Activated CD4-positive, alpha-beta T cell treated with anti-CD3 and anti-CD28 coated beads, Interleukin-2, amount 10 ng/mL, durations not matched to agents 24 days and 14 days (primary cell): Measurements from ENCODE around the gene PDE3A. TPM values are rescaled to one million over a fixed set of nuclear protein-coding genes. Genes with fewer than 3 reads are reported as not detected.
"Not testable (repeated sequence)": the region's sequence is repeated elsewhere in the genome, so short reads cannot be mapped to it uniquely, and the experiment has no call there.

Experiments used
- DNase-seq: peaks from one replicate; pipeline ENCODE4 v3.0.0; 2022
- H3K27ac Mint-ChIP-seq: one replicate; pipeline ENCODE4 v1.8.0; 2022; ENCODE audit warnings: mild to moderate bottlenecking, mixed read lengths
- H3K27me3 Mint-ChIP-seq: one replicate; pipeline ENCODE4 v1.8.0; 2022; ENCODE audit warnings: mixed read lengths
- H3K36me3 Mint-ChIP-seq: one replicate; pipeline ENCODE4 v1.8.0; 2022; ENCODE audit warnings: low read depth, mild to moderate bottlenecking, mixed read lengths
- H3K4me1 Mint-ChIP-seq: one replicate; pipeline ENCODE4 v1.8.0; 2021; ENCODE audit warnings: mixed read lengths
- H3K4me3 Mint-ChIP-seq: one replicate; pipeline ENCODE4 v1.8.0; 2022; ENCODE audit warnings: mild to moderate bottlenecking, moderate library complexity, mixed read lengths
- H3K9me3 Mint-ChIP-seq: one replicate; pipeline ENCODE4 v1.8.0; 2021; ENCODE audit warnings: mixed read lengths
- intact Hi-C: fragments of 100-400 bp; cut with micrococcal nuclease; formaldehyde crosslinking; loops from one replicate; pipeline ENCODE4 v1.15.1; 2023
- total RNA-seq: library from RNA; stranded (reverse); gene quantifications from 2 replicates; pipeline ENCODE4 v1.2.3, GENCODE V29; 2022

PDE3A gene
- total RNA-seq, 1 donor from 2014 or later, result not detected

DNA sequence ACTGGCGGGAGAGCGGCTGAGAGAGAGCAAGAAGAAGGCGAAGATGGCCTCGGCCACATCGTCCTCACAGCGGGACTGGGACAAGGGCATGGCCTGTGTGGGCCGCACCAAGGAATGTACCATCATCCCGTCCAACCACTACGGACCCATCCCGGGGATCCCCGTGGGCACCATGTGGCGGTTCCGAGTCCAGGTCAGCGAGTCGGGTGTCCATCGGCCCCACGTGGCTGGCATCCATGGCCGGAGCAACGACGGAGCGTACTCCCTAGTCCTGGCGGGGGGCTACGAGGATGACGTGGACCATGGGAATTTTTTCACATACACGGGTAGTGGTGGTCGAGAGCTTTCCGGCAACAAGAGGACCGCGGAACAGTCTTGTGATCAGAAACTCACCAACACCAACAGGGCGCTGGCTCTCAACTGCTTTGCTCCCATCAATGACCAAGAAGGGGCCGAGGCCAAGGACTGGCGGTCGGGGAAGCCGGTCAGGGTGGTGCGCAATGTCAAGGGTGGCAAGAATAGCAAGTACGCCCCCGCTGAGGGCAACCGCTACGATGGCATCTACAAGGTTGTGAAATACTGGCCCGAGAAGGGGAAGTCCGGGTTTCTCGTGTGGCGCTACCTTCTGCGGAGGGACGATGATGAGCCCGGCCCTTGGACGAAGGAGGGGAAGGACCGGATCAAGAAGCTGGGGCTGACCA is 183.6 kb downstream of the PDE3A start:
- not testable (repeated sequence) for DNase-seq, H3K9me3 Mint-ChIP-seq

DNA sequence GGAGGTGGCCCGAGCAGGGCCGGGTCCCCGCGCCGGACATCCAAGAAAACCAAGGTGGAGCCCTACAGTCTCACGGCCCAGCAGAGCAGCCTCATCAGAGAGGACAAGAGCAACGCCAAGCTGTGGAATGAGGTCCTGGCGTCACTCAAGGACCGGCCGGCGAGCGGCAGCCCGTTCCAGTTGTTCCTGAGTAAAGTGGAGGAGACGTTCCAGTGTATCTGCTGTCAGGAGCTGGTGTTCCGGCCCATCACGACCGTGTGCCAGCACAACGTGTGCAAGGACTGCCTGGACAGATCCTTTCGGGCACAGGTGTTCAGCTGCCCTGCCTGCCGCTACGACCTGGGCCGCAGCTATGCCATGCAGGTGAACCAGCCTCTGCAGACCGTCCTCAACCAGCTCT is 184.2 kb downstream of the PDE3A start:
- H3K36me3 Mint-ChIP-seq, intact Hi-C loops, H3K9me3 Mint-ChIP-seq, H3K4me3 Mint-ChIP-seq, DNase-seq, H3K4me1 Mint-ChIP-seq, H3K27ac Mint-ChIP-seq, H3K27me3 Mint-ChIP-seq: not testable (repeated sequence)

More for the DNA sequence above, 183.6 kb downstream of the PDE3A start:
- intact Hi-C loops, H3K27ac Mint-ChIP-seq, H3K4me3 Mint-ChIP-seq, H3K4me1 Mint-ChIP-seq, H3K36me3 Mint-ChIP-seq, H3K27me3 Mint-ChIP-seq: not testable (repeated sequence)

DNA sequence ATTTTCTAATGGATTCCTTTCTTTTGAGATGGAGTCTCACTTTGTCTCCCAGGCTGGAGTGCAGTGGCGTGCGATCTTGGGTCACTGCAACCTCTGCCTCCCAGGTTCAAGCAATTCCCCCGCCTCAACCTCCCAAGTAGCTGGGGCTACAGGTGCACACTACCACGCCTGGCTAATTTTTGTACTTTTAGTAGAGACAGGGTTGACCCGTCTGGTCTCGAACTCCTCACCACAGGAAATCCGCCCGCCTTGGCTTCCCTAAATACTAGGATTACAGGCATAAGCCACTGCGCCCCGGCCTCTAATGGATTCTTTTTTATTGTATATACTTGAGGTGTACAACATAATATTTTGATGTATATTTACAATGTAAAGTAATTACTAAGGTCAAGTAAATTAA is 186.7 kb downstream of the PDE3A start:
- Mint-ChIP-seq H3K27ac (no peak overlapping the region), H3K4me1 (no peaks in the 10 kb centered on the region), H3K9me3 (no peaks in the 10 kb centered on the region), H3K4me3 (no peak overlapping the region), H3K36me3 (no peaks in the 10 kb centered on the region), H3K27me3 (no peaks in the 10 kb centered on the region)
- no peak for DNase-seq
- intact Hi-C loops, result no loop called here

DNA sequence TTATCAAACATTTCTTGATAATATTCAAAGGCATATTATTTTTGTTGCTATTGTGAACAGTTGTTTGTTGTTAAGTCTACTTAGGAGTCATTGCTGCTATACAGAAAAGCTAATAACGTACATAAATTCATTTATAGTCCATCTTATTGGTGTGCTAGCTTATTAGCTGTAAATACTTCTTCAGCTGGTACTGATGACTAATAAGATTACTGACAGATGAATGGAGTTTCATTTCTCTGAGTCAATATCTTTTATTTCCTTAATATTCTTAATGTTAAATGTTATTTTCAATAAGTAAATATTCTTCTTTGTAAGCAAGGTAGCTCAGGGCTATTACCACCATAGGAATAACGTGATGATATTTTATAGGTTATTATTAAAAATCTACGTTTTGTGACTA is 187.4 kb downstream of the PDE3A start:
- Mint-ChIP-seq H3K9me3 (no peaks in the 10 kb centered on the region), H3K4me3 (no peak overlapping the region), H3K27me3 (no peaks in the 10 kb centered on the region), H3K36me3 (no peaks in the 10 kb centered on the region), H3K4me1 (no peaks in the 10 kb centered on the region), H3K27ac (no peak overlapping the region)
- no peak for DNase-seq
- intact Hi-C loops, result no loop called here

DNA sequence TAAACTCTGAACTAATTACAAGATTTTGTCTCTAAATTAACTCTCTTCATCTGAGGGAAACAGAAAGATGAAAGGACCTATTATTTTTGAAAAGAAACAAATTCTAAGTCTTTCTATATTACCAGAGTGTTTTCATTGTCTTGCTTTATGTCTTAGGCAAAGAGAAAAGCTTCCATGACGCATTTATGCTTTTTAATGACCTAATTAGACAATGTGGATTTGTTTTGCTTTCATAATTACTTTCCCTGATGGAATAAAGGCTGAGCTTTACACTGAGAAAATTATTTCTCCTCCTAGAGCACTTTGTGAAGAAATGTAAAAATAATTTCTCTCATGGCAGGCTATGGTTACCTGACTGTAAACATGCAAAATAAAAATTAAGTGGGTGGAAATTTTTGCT is 188.8 kb downstream of the PDE3A start:
- Mint-ChIP-seq H3K36me3 (no peaks in the 10 kb centered on the region), H3K27me3 (no peaks in the 10 kb centered on the region), H3K4me3 (no peak overlapping the region), H3K9me3 (no peaks in the 10 kb centered on the region), H3K4me1 (no peaks in the 10 kb centered on the region), H3K27ac (no peak overlapping the region)
- DNase-seq, result no peak
- intact Hi-C loops, result no loop called here

DNA sequence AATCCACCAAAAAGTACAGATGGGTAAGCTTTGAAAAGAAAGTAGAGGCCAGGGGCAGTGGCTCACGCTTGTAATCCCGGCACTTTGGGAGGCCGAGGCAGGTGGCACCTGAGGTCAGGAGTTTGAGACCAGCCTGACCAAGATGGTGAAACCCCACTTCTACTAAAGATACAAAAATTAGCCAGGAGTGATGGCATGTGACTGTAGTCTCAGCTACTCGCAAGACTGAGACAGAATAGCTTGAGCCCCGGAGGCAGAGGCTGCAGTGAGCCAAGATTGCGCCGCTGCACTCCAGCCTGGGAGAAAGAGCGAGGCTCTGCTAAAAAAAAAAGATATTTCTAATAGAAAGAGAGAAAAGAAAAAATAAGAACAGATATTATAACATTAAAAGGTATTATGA is 192.6 kb downstream of the PDE3A start:
- H3K27ac Mint-ChIP-seq, result no peak overlapping the region
- no peaks in the 10 kb centered on the region for H3K4me1 Mint-ChIP-seq
- no peaks in the 10 kb centered on the region for H3K27me3 Mint-ChIP-seq
- no peak overlapping the region for H3K4me3 Mint-ChIP-seq
- no peaks in the 10 kb centered on the region for H3K36me3 Mint-ChIP-seq
- DNase-seq, result no peak
- no peaks in the 10 kb centered on the region for H3K9me3 Mint-ChIP-seq
- intact Hi-C loops, result no loop called here

DNA sequence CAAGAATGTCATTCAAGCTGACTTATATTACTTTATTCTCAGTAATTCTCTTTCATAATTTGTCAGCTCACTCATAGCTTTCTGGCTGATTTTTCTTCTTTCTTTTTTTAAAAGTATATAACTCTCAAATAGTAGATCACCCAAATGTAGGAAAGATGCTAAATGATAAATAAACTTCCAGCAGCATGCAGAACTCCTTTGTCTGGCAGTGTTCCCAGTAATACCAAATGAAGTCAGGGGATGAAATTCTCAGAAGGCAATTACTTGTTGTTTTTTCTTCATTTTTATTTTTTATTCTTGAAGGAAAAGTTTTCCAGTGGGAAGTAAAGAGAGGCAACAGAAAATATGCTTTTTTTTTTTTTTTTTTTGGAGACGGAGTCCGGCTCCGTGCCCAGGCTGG is 193.5 kb downstream of the PDE3A start:
- no peak overlapping the region for H3K27ac Mint-ChIP-seq
- no peaks in the 10 kb centered on the region for H3K4me1 Mint-ChIP-seq
- no peaks in the 10 kb centered on the region for H3K36me3 Mint-ChIP-seq
- intact Hi-C loops, result no loop called here
- H3K4me3 Mint-ChIP-seq, result no peak overlapping the region
- H3K9me3 Mint-ChIP-seq, result no peaks in the 10 kb centered on the region
- H3K27me3 Mint-ChIP-seq, result no peaks in the 10 kb centered on the region
- no peak for DNase-seq

GRCh38 chr12:20567413-20567812 is 199.1 kb downstream of the PDE3A start:
- Mint-ChIP-seq H3K36me3 (no peaks in the 10 kb centered on the region), H3K4me3 (no peak overlapping the region), H3K4me1 (no peaks in the 10 kb centered on the region), H3K9me3 (no peaks in the 10 kb centered on the region), H3K27ac (no peak overlapping the region), H3K27me3 (no peaks in the 10 kb centered on the region)
- intact Hi-C loops, result no loop called here
- no peak for DNase-seq

- no peaks in the 10 kb centered on the region for H3K27me3 Mint-ChIP-seq
- no peaks in the 10 kb centered on the region for H3K4me1 Mint-ChIP-seq
- DNase-seq, result no peak
- intact Hi-C loops, result no loop called here
- no peaks in the 10 kb centered on the region for H3K36me3 Mint-ChIP-seq
- no peak overlapping the region for H3K27ac Mint-ChIP-seq
- no peaks in the 10 kb centered on the region for H3K9me3 Mint-ChIP-seq
- H3K4me3 Mint-ChIP-seq, result no peak overlapping the region
Observed at GRCh38 chr12:20572451-20572850, 204.1 kb downstream of the PDE3A start.

- H3K4me1 Mint-ChIP-seq, result no peaks in the 10 kb centered on the region
- H3K36me3 Mint-ChIP-seq, result no peaks in the 10 kb centered on the region
- intact Hi-C loops, result no loop called here
- DNase-seq, result no peak
- no peak overlapping the region for H3K4me3 Mint-ChIP-seq
- no peaks in the 10 kb centered on the region for H3K9me3 Mint-ChIP-seq
- no peak overlapping the region for H3K27ac Mint-ChIP-seq
- H3K27me3 Mint-ChIP-seq, result no peaks in the 10 kb centered on the region
Observed at GRCh38 chr12:20576528-20576927, 208.2 kb downstream of the PDE3A start.

DNA sequence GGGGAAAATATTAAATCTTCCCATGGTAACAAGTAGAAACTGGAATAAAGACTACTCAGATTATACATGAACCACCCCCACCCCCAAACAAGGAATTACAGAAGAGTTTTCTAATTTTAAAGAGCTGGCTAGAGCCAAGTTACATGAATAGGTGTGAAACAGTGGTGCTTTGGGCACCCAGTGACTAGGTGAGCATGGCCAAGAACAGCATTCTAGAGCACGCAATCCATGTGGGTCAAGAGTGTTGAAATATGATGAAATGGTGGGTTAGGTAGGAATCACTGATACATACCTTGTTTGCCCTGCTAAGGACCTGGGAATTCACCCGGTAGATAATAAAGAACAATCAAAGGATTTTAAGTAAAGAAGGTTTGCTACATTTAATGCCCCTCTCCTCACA is 208.7 kb downstream of the PDE3A start:
- DNase-seq, result no peak
- H3K27ac Mint-ChIP-seq, result no peak overlapping the region
- H3K4me1 Mint-ChIP-seq, result no peaks in the 10 kb centered on the region
- no peaks in the 10 kb centered on the region for H3K9me3 Mint-ChIP-seq
- H3K36me3 Mint-ChIP-seq, result no peaks in the 10 kb centered on the region
- intact Hi-C loops, result no loop called here
- no peak overlapping the region for H3K4me3 Mint-ChIP-seq
- H3K27me3 Mint-ChIP-seq, result no peaks in the 10 kb centered on the region

DNA sequence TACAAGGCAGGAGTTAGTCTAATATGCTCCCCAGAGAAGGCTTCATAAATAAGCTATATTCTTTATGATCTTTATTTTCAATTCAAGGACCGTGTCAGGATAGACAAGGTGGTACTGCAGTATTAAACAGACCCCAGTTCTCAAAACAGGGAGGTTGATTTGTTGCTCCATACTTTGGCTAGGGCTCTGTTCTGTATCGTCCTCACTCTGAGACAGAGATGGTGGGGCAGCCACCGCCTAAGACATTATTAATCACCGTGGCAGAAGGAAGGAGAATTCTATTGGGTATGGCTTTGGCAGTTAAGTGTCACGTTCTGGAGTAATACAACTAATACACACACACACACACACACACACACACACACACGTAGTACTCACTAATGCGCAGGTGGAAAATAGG is 209.8 kb downstream of the PDE3A start:
- Mint-ChIP-seq H3K36me3 (no peaks in the 10 kb centered on the region), H3K4me3 (no peak overlapping the region), H3K27me3 (no peaks in the 10 kb centered on the region), H3K27ac (no peak overlapping the region), H3K9me3 (no peaks in the 10 kb centered on the region), H3K4me1 (no peaks in the 10 kb centered on the region)
- intact Hi-C loops, result no loop called here
- DNase-seq, result no peak

- no peak for DNase-seq
- Mint-ChIP-seq H3K4me3 (no peak overlapping the region), H3K9me3 (no peaks in the 10 kb centered on the region), H3K27ac (no peak overlapping the region), H3K36me3 (no peaks in the 10 kb centered on the region), H3K4me1 (no peaks in the 10 kb centered on the region), H3K27me3 (no peaks in the 10 kb centered on the region)
- intact Hi-C loops, result no loop called here
Observed at GRCh38 chr12:20585055-20585625, 216.8 kb downstream of the PDE3A start.

DNA sequence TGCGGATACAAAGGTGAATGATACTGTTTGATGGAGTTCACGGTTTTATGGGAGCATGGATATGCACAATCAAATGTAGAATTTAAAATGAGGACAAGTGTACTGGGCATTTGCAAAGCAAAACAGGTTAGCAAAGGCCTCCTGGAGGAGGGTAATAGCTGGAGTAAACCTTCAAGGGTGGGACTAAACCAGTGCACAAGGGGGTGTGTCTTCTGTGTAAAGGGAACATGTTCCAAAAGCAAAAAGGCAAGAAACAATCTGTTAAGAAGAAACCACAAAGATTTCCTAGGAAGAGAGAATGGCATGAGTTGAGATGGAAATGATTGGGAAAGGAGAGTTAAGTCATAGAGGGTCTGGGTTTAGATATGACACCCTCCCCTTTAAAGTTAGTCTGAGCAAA is 217.6 kb downstream of the PDE3A start:
- DNase-seq, result no peak
- intact Hi-C loops, result no loop called here
- Mint-ChIP-seq H3K36me3 (no peaks in the 10 kb centered on the region), H3K4me1 (no peaks in the 10 kb centered on the region), H3K9me3 (no peaks in the 10 kb centered on the region), H3K4me3 (no peak overlapping the region), H3K27ac (no peak overlapping the region), H3K27me3 (no peaks in the 10 kb centered on the region)

DNA sequence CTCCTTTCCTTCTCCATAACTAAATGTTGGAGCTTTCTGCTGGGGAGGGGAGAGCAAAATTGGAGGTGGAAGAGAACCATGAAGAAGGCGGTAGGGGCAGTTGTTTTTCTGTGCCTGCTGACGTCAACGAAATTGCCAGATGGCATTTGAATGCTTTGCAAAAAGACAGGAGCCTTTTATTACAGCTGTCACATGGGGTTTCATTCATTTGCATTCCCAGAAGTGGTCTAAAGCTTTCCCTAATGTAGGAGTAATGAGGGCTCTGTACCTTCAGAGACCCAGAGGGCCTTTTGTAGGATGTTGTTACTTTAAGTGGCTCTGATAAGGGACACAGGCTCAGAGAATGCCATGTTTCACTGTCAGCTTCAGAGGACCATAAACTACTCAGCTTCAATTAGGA is 219.7 kb downstream of the PDE3A start:
- H3K4me3 Mint-ChIP-seq, result no peak overlapping the region
- no peak overlapping the region for H3K27ac Mint-ChIP-seq
- no peak for DNase-seq
- H3K27me3 Mint-ChIP-seq, result no peaks in the 10 kb centered on the region
- intact Hi-C loops, result no loop called here
- H3K4me1 Mint-ChIP-seq, result no peaks in the 10 kb centered on the region
- H3K9me3 Mint-ChIP-seq, result no peaks in the 10 kb centered on the region
- no peaks in the 10 kb centered on the region for H3K36me3 Mint-ChIP-seq
